ENCODE data around the gene LGALSL. TPM values are rescaled to one million over a fixed set of nuclear protein-coding genes. Genes with fewer than 3 reads are reported as not detected.

Gene LGALSL
- total and polyA plus RNA-seq, 11 donors: 5.6 to 31.6 (median 9.6) TPM

- Histone ChIP-seq H3K27ac (no peak overlapping the region), H3K27me3 (no peaks in the 10 kb centered on the region), H3K9me3 (no peaks in the 10 kb centered on the region), H3K4me1 (peaks cover 0 to 17% (median 5%) of the 10 kb centered on the region in 12 donors), H3K4me3 (no peak overlapping the region), H3K36me3 (peaks cover 0 to 53% (median 25%) of the 10 kb centered on the region in 9 donors)
- ATAC-seq (no peak), DNase-seq (no peak)
- TF ChIP-seq CTCF (IDR thresholded peaks at IDR 0.05) (no peak), POLR2A (IDR thresholded peaks at IDR 0.05) (no peak)
- intact Hi-C loops (cut with DNase I): no loop called here
- WGBS, 4 donors: 60 to 81% (median 69%) methylated on average over 3 of the region's 3 CpGs
Measured at GRCh38 chr2:64460330-64460729, 6.4 kb downstream of the LGALSL start.

- no peak for DNase-seq
- Histone ChIP-seq H3K27ac (no peak overlapping the region), H3K4me3 (no peak overlapping the region), H3K27me3 (no peaks in the 10 kb centered on the region), H3K9me3 (no peaks in the 10 kb centered on the region), H3K4me1 (peaks cover 0 to 6% (median 0%) of the 10 kb centered on the region in 12 donors), H3K36me3 (peaks cover 0 to 47% (median 25%) of the 10 kb centered on the region in 9 donors)
- intact Hi-C loops (cut with DNase I): no loop called here
- WGBS, 4 donors: 85 to 88% (median 86%) methylated on average over 7 of the region's 7 CpGs
- TF ChIP-seq CTCF (IDR thresholded peaks at IDR 0.05): no peak
- TF ChIP-seq POLR2A (IDR thresholded peaks at IDR 0.05): no peak
- no peak for ATAC-seq
Measured at GRCh38 chr2:64461271-64462058, 7.5 kb downstream of the LGALSL start.

GRCh38 chr2:64462171-64462570 is 8.2 kb downstream of the LGALSL start:
- no peak for TF ChIP-seq CTCF (IDR thresholded peaks at IDR 0.05)
- H3K4me1 ChIP-seq: peaks cover 0 to 4% (median 0%) of the 10 kb centered on the region in 12 donors
- intact Hi-C loops (cut with DNase I): no loop called here
- 85 to 96% (median 90%) methylated on average over 3 of the region's 3 CpGs for WGBS, 4 donors
- no peaks in the 10 kb centered on the region for H3K9me3 ChIP-seq
- H3K4me3 ChIP-seq: no peak overlapping the region
- no peak for ATAC-seq
- H3K36me3 ChIP-seq: peaks cover 0 to 40% (median 21%) of the 10 kb centered on the region in 9 donors
- DNase-seq: no peak
- H3K27me3 ChIP-seq: no peaks in the 10 kb centered on the region
- no peak overlapping the region for H3K27ac ChIP-seq

- WGBS, 4 donors: 69 to 86% (median 77%) methylated on average over 5 of the region's 5 CpGs
Measured at GRCh38 chr2:64462940-64463700, 9.2 kb downstream of the LGALSL start.

More at GRCh38 chr2:64462940-64463700, 9.2 kb downstream of the LGALSL start:
- DNase-seq: no peak
- TF ChIP-seq POLR2A (IDR thresholded peaks at IDR 0.05): no peak
- TF ChIP-seq CTCF (IDR thresholded peaks at IDR 0.05): no peak
- Histone ChIP-seq H3K4me1 (peaks cover 0 to 14% (median 0%) of the 10 kb centered on the region in 12 donors), H3K4me3 (no peak overlapping the region), H3K27me3 (no peaks in the 10 kb centered on the region), H3K27ac (no peak overlapping the region), H3K9me3 (no peaks in the 10 kb centered on the region), H3K36me3 (peaks cover 0 to 31% (median 11%) of the 10 kb centered on the region in 9 donors)
- ATAC-seq: no peak
- intact Hi-C loops (cut with DNase I): no loop called here
